Activated B cell treated with CpG ODN at 0.5 μM for 24 hours (primary cell): Measurements from ENCODE around the gene CA7. TPM values are rescaled to one million over a fixed set of nuclear protein-coding genes. Genes with fewer than 3 reads are reported as not detected.

Experiments
- ATAC-seq: fragments of 200-7000 bp; cut with Tn5 transposase; one replicate; pipeline ENCODE4 v1.10.0; 2021; ENCODE audit warnings: low read depth, mild to moderate bottlenecking, moderate library complexity
- CTCF ChIA-PET: fragments of 350-600 bp; sonication (Branson Sonifier 250); formaldehyde crosslinking; loops from one replicate; lab custom pipeline; 2021; ENCODE audit warnings: antibody characterized with exemption; lab: Charles Lee
- POLR2A ChIA-PET: fragments of 350-600 bp; sonication (Branson Sonifier 250); formaldehyde crosslinking; loops from one replicate; lab custom pipeline; 2021; ENCODE audit warnings: antibody characterized with exemption; lab: Charles Lee
- DNase-seq: peaks from one replicate; pipeline ENCODE4 v3.0.0; 2022
- H3K27ac Mint-ChIP-seq: one replicate; pipeline ENCODE4 v1.8.0; 2020; ENCODE audit warnings: mixed read lengths
- H3K27me3 Mint-ChIP-seq: one replicate; pipeline ENCODE4 v1.8.0; 2021; ENCODE audit warnings: mixed read lengths
- H3K36me3 Mint-ChIP-seq: one replicate; pipeline ENCODE4 v1.8.0; 2021; ENCODE audit warnings: low read depth, mixed read lengths
- H3K4me1 Mint-ChIP-seq: one replicate; pipeline ENCODE4 v1.8.0; 2021; ENCODE audit warnings: mixed read lengths
- H3K4me3 Mint-ChIP-seq: one replicate; pipeline ENCODE4 v1.8.0; 2020; ENCODE audit warnings: mild to moderate bottlenecking, mixed read lengths
- H3K9me3 Mint-ChIP-seq: one replicate; pipeline ENCODE4 v1.8.0; 2020; ENCODE audit warnings: mixed read lengths
- intact Hi-C: fragments of 100-400 bp; cut with micrococcal nuclease; formaldehyde crosslinking; loops from one replicate; pipeline ENCODE4 v1.15.1; 2024
- total RNA-seq: library from RNA; stranded (reverse); gene quantifications from 2 replicates; pipeline ENCODE4 v1.2.3, GENCODE V29; 2022
- TF ChIP-seq, protein P1 (sequence below): fragments of 200-600 bp; IDR thresholded peaks from one replicate; pipeline ENCODE4 v1.8.0; 2022; ENCODE audit warnings: antibody characterized with exemption, mild to moderate bottlenecking

Gene CA7
- total RNA-seq, 1 donor from 2014 or later: not detected

DNA sequence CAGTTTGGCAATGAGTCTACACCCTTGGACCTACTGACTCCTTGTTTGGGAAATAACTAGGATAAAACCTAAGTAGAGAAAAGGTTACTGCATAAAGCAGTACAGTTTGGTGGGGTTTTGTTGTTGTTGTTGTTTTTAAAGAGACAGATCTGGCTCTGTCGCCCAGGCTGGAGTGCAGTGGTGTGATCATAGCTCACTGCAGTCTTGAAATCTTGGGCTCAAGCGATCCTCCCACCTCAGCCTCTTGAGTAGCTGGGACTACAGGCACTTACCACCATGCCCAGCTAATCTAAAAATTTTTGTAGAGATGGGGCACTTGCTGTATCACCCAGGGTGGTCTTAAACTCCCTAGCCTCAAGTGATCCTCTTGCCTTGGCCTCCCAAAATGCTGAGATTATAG, 37.3 kb downstream of the CA7 start:
- Mint-ChIP-seq H3K9me3 (no peaks in the 10 kb centered on the region), H3K4me3 (peak overlapping the region; percentile 50), H3K36me3 (peaks cover 25% of the 10 kb centered on the region), H3K27me3 (no peaks in the 10 kb centered on the region), H3K27ac (no peak overlapping the region), H3K4me1 (peaks cover 12% of the 10 kb centered on the region)
- intact Hi-C loops: loop anchor here (5.0 kb wide), 1 partner anchor 66 kb away; no protein-coding TSS in a partner anchor
- POLR2A ChIA-PET: no interaction called here
- DNase-seq: no peak
- TF ChIP-seq, protein P1, sequence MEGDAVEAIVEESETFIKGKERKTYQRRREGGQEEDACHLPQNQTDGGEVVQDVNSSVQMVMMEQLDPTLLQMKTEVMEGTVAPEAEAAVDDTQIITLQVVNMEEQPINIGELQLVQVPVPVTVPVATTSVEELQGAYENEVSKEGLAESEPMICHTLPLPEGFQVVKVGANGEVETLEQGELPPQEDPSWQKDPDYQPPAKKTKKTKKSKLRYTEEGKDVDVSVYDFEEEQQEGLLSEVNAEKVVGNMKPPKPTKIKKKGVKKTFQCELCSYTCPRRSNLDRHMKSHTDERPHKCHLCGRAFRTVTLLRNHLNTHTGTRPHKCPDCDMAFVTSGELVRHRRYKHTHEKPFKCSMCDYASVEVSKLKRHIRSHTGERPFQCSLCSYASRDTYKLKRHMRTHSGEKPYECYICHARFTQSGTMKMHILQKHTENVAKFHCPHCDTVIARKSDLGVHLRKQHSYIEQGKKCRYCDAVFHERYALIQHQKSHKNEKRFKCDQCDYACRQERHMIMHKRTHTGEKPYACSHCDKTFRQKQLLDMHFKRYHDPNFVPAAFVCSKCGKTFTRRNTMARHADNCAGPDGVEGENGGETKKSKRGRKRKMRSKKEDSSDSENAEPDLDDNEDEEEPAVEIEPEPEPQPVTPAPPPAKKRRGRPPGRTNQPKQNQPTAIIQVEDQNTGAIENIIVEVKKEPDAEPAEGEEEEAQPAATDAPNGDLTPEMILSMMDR: no peak
- ATAC-seq: no peak
- CTCF ChIA-PET: interaction anchor here (3.1 kb wide), 1 partner anchor 51 kb away, joined by 13 read pairs; the partner anchor contains the start of gene NAE1

DNA sequence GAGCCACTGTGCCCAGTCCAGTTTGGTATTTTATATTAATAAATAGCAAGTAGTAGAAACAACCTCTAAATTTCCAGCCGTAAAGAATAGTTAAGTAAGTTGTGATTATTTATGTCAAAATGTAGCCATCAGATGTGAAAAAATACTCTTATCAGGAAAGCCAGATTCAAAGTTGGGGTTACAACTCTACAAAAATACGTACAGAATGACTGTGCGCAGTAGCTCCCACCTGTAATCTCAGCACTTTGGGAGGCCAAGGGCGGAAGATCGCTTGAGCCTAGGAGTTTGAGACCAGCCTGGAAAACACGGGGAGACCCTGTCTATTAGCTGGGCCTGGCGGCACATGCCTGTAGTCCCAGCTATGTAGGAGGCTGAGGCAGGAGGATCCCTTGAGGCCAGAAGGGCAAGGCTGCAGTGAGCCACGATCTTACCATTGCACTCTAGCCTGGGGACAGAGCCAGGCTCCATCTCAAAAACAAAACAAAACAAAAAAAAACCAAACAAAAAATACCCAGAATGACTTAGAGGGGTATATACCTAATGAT, 37.8 kb downstream of the CA7 start:
- DNase-seq: no peak
- TF ChIP-seq, protein P1: no peak
- Mint-ChIP-seq H3K9me3 (no peaks in the 10 kb centered on the region), H3K4me1 (peaks cover 12% of the 10 kb centered on the region), H3K27me3 (no peaks in the 10 kb centered on the region), H3K27ac (no peak overlapping the region), H3K4me3 (no peak overlapping the region), H3K36me3 (peaks cover 30% of the 10 kb centered on the region)
- POLR2A ChIA-PET: no interaction called here
- intact Hi-C loops: loop anchor here (5.0 kb wide), 1 partner anchor 65 kb away; no protein-coding TSS in a partner anchor
- no peak for ATAC-seq
- CTCF ChIA-PET: interaction anchor here (3.1 kb wide), 1 partner anchor 51 kb away, joined by 13 read pairs; the partner anchor contains the start of gene NAE1

DNA sequence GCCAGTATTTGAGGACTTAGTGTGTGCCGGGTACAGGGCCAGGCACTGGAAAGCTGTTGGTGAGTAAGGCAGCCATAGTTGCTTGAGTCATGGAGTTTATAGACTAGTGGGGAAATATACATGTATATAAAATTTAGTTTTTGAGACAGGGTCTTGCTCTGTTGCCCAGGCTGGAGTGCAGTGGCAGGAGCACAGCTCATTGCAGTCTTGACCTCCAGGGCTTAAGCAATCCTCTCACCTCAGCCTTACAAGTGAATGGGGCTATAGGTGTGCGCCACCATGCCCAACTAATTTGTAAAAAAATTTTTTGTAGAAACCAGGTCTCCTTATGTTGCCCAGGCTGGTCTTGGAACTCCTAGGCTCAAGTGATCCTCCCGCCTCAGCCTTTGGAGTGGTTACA, 38.5 kb downstream of the CA7 start:
- H3K27me3 Mint-ChIP-seq: no peaks in the 10 kb centered on the region
- H3K27ac Mint-ChIP-seq: no peak overlapping the region
- DNase-seq: no peak
- H3K4me1 Mint-ChIP-seq: peaks cover 12% of the 10 kb centered on the region
- TF ChIP-seq, protein P1: no peak
- ChIA-PET POLR2A (no interaction called here), CTCF (interaction anchor here (3.1 kb wide), 1 partner anchor 52 kb away, joined by 13 read pairs; the partner anchor contains the start of gene NAE1)
- H3K9me3 Mint-ChIP-seq: no peaks in the 10 kb centered on the region
- H3K4me3 Mint-ChIP-seq: no peak overlapping the region
- peaks cover 34% of the 10 kb centered on the region for H3K36me3 Mint-ChIP-seq
- intact Hi-C loops: loop anchor here (5.0 kb wide), 1 partner anchor 65 kb away; no protein-coding TSS in a partner anchor
- no peak for ATAC-seq

- Mint-ChIP-seq H3K4me1 (peaks cover 2% of the 10 kb centered on the region), H3K9me3 (no peaks in the 10 kb centered on the region), H3K36me3 (peaks cover 37% of the 10 kb centered on the region), H3K27me3 (no peaks in the 10 kb centered on the region), H3K27ac (no peak overlapping the region), H3K4me3 (no peak overlapping the region)
- intact Hi-C loops: no loop called here
- CTCF ChIA-PET: interaction anchor here (2.2 kb wide), 1 partner anchor 12 kb away, joined by 7 read pairs; no protein-coding TSS in a partner anchor
- POLR2A ChIA-PET: no interaction called here
- TF ChIP-seq, protein P1: no peak
- DNase-seq (no peak), ATAC-seq (no peak)
Observed at GRCh38 chr16:66885491-66885890, 41.3 kb downstream of the CA7 start.

DNA sequence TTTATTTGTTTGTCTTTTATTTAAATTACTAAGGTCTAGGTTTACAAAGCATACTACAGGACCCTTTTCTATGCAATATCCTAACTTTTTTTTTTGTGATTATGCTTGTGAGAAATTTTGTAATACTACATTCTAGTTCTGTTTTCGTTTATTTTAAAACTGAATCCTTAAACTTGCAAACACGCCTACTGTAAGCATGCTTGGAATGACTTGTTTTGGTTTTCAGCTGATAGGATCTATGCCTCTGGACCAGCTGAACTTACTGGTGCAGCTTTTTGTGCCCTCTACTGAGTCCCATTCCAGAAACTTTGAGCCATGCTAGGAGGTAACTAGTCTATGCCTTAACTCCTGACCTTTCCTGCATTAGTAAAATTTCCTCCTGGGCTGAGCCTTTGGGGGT, 42.1 kb downstream of the CA7 start:
- Mint-ChIP-seq H3K36me3 (peaks cover 37% of the 10 kb centered on the region), H3K4me1 (peaks cover 2% of the 10 kb centered on the region), H3K4me3 (no peak overlapping the region), H3K27me3 (no peaks in the 10 kb centered on the region), H3K27ac (no peak overlapping the region), H3K9me3 (no peaks in the 10 kb centered on the region)
- DNase-seq (no peak), ATAC-seq (no peak)
- intact Hi-C loops: no loop called here
- CTCF ChIA-PET: no interaction called here
- POLR2A ChIA-PET: no interaction called here
- TF ChIP-seq, protein P1: no peak
